CD14-positive monocyte (primary cell): ENCODE measurements around the gene API5. TPM values are rescaled to one million over a fixed set of nuclear protein-coding genes. Genes with fewer than 3 reads are reported as not detected.

Experiments used
- DNase-seq, 3 donors: peaks; one replicate each; pipeline ENCODE4 v3.0.0-alpha.2; 2011 to 2022
- H2AFZ ChIP-seq: 2 replicates; pipeline ENCODE4 v1.6.0; 2012; ENCODE audit warnings: mild to moderate bottlenecking, low read depth, low read length, inconsistent platforms; ENCODE audit not compliant: insufficient read depth, poor library complexity, severe bottlenecking
- H3K27ac ChIP-seq, 2 donors: 1 replicate in 1 of 2; 2 replicates in 1 of 2; pipeline ENCODE4 v1.5.1; 2012 to 2013; ENCODE audit warnings: low read length in 2 of 2, control low read depth in 1 of 2, inconsistent platforms in 1 of 2, low read depth in 1 of 2, mild to moderate bottlenecking in 1 of 2
- H3K27me3 ChIP-seq, 2 donors: one replicate each; pipeline versions ENCODE4 v1.6.0 to v1.6.1; 2011 to 2013; ENCODE audit warnings: low read length in 2 of 2; ENCODE audit not compliant: control insufficient read depth in 2 of 2, insufficient read depth in 2 of 2
- H3K36me3 ChIP-seq, 2 donors: replicated peaks in 1 of 2; 1 replicate in 1 of 2; 2 replicates in 1 of 2; pipeline versions ENCODE4 v1.5.1 to v1.6.1; 2012 to 2013; ENCODE audit warnings: low read length in 2 of 2, control low read depth in 1 of 2, inconsistent platforms in 1 of 2, mild to moderate bottlenecking in 1 of 2; ENCODE audit not compliant: insufficient read depth in 2 of 2, control insufficient read depth in 1 of 2
- H3K4me1 ChIP-seq, 2 donors: 1 replicate in 1 of 2; 2 replicates in 1 of 2; pipeline versions ENCODE4 v1.5.1 to v1.6.1; 2012 to 2013; ENCODE audit warnings: low read length in 2 of 2, control low read depth in 1 of 2, inconsistent platforms in 1 of 2, mild to moderate bottlenecking in 1 of 2, moderate library complexity in 1 of 2; ENCODE audit not compliant: insufficient read depth in 2 of 2, control insufficient read depth in 1 of 2
- H3K4me2 ChIP-seq: replicated peaks from 2 replicates; pipeline ENCODE3; 2012; ENCODE audit warnings: low read length, moderate library complexity, mild to moderate bottlenecking; ENCODE audit not compliant: poor library complexity, severe bottlenecking; ENCODE audit errors: extremely low read depth
- H3K4me3 ChIP-seq, 3 experiments: fragments of 200-600 bp in 1 of 3; sonication (generic) in 1 of 3; replicated peaks in 1 of 3; 1 replicate in 2 of 3; 2 replicates in 1 of 3; pipeline ENCODE4 v1.5.1; 2011 to 2013; ENCODE audit warnings: low read length in 3 of 3, mild to moderate bottlenecking in 3 of 3, control low read depth in 2 of 3, low read depth in 2 of 3, inconsistent platforms in 1 of 3, moderate library complexity in 1 of 3
- H3K79me2 ChIP-seq: 2 replicates; pipeline ENCODE4 v1.6.0; 2012; ENCODE audit warnings: mild to moderate bottlenecking, control low read depth, inconsistent platforms, low read length, moderate library complexity; ENCODE audit not compliant: insufficient read depth
- H3K9ac ChIP-seq: 2 replicates; pipeline ENCODE4 v1.6.0; 2017; ENCODE audit warnings: low read length, mild to moderate bottlenecking; ENCODE audit not compliant: insufficient read depth, poor library complexity, severe bottlenecking
- H3K9me3 ChIP-seq, 2 donors: replicated peaks in 1 of 2; 1 replicate in 1 of 2; 2 replicates in 1 of 2; pipeline versions ENCODE4 v1.5.1 to v1.6.1; 2012 to 2013; ENCODE audit warnings: low read length in 2 of 2, control low read depth in 1 of 2; ENCODE audit not compliant: control insufficient read depth in 1 of 2, insufficient read depth in 1 of 2
- H4K20me1 ChIP-seq: 2 replicates; pipeline ENCODE4 v1.6.0; 2012; ENCODE audit warnings: mild to moderate bottlenecking, low read length, control low read depth, moderate library complexity; ENCODE audit not compliant: insufficient read depth
- H3K27ac Mint-ChIP-seq, 7 donors: one replicate each; pipeline ENCODE4 v1.8.0; 2020; ENCODE audit warnings: mild to moderate bottlenecking in 7 of 7, mixed read lengths in 7 of 7, moderate library complexity in 6 of 7, inconsistent platforms in 2 of 7
- H3K27me3 Mint-ChIP-seq, 3 donors: one replicate each; pipeline ENCODE4 v1.8.0; 2021 to 2022; ENCODE audit warnings: low read depth in 3 of 3, mild to moderate bottlenecking in 3 of 3, mixed read lengths in 3 of 3, moderate library complexity in 3 of 3, inconsistent platforms in 1 of 3
- H3K36me3 Mint-ChIP-seq, 2 donors: one replicate each; pipeline ENCODE4 v1.8.0; 2020; ENCODE audit warnings: mixed read lengths in 2 of 2, inconsistent platforms in 1 of 2, mild to moderate bottlenecking in 1 of 2
- H3K4me1 Mint-ChIP-seq: one replicate; pipeline ENCODE4 v1.8.0; 2020; ENCODE audit warnings: mild to moderate bottlenecking, mixed read lengths
- H3K4me3 Mint-ChIP-seq, 2 donors: one replicate each; pipeline ENCODE4 v1.8.0; 2020; ENCODE audit warnings: mild to moderate bottlenecking in 2 of 2, mixed read lengths in 2 of 2, moderate library complexity in 1 of 2
- H3K9me3 Mint-ChIP-seq, 7 donors: one replicate each; pipeline ENCODE4 v1.8.0; 2020 to 2022; ENCODE audit warnings: mixed read lengths in 7 of 7, mild to moderate bottlenecking in 6 of 7, moderate library complexity in 6 of 7, inconsistent platforms in 2 of 7
- CTCF ChIP-seq: fragments of 200-600 bp; IDR thresholded peaks from one replicate; pipeline ENCODE4 v1.8.0; 2022; ENCODE audit warnings: antibody characterized with exemption, mild to moderate bottlenecking
- WGBS: methylation state at CpG from one replicate; pipeline ENCODE4 v1.1.5; 2013; ENCODE audit warnings: missing lambda C conversion rate; ENCODE audit not compliant: insufficient coverage; 5-methylcytosine and 5-hydroxymethylcytosine counted together
- intact Hi-C, 2 donors: fragments of 100-400 bp; cut with micrococcal nuclease; formaldehyde crosslinking; loops; one replicate each; pipeline versions ENCODE4 v1.15.0 to v1.15.1; 2023
- polyA plus RNA-seq, 3 donors: library from polyadenylated mRNA; depleted of rRNA in 1 of 3; unstranded in 2 of 3; stranded (reverse) in 1 of 3; fragments of 300-500 nt in 2 of 3; fragments of >200 nt in 1 of 3; fragmentation: Illumina TruSeq in 2 of 3; gene quantifications; 1 replicate in 2 of 3; 2 replicates in 1 of 3; pipeline ENCODE4 v1.2.3, GENCODE V29; 2012 to 2021

Gene API5
- polyA plus RNA-seq, 3 donors, result 17.1 to 84.0 (median 65.9) TPM

- no CpG with 5 or more reads among the region's 2 CpGs for WGBS
- H3K36me3 Mint-ChIP-seq, result peaks cover 37 to 44% of the 10 kb centered on the region in 2 donors
These were observed 64.3 kb downstream of the API5 start for GRCh38 chr11:43376065-43376464.

GRCh38 chr11:43376594-43376993 lies 64.8 kb downstream of the API5 start:
- Histone ChIP-seq H3K4me3 (no peak overlapping the region), H3K9me3 (no peaks in the 10 kb centered on the region), H3K36me3 (peaks cover 28 to 67% of the 10 kb centered on the region in 2 donors), H2AFZ (no peak overlapping the region), H3K4me1 (no peaks in the 10 kb centered on the region), H3K4me2 (no peak overlapping the region), H3K27me3 (no peaks in the 10 kb centered on the region), H3K27ac (no peak overlapping the region), H3K79me2 (peaks cover 54% of the 10 kb centered on the region), H3K9ac (no peak overlapping the region), H4K20me1 (peaks cover 50% of the 10 kb centered on the region)
- no CpG with 5 or more reads among the region's 2 CpGs for WGBS
- Mint-ChIP-seq H3K27me3 (peaks cover 0 to 2% (median 0%) of the 10 kb centered on the region in 3 donors), H3K9me3 (no peaks in the 10 kb centered on the region), H3K27ac (no peak overlapping the region), H3K4me1 (peaks cover 2% of the 10 kb centered on the region), H3K4me3 (no peak overlapping the region), H3K36me3 (peaks cover 37 to 40% of the 10 kb centered on the region in 2 donors)
- intact Hi-C loops, result no loop called here
- no peak for DNase-seq
- TF ChIP-seq CTCF, result no peak

More at GRCh38 chr11:43376065-43376464, 64.3 kb downstream of the API5 start:
- TF ChIP-seq CTCF, result no peak
- H3K4me3 Mint-ChIP-seq, result no peak overlapping the region
- intact Hi-C loops, result no loop called here
- H3K9ac ChIP-seq, result no peak overlapping the region
- peaks cover 59% of the 10 kb centered on the region for H3K79me2 ChIP-seq
- no peaks in the 10 kb centered on the region for H3K9me3 Mint-ChIP-seq
- H2AFZ ChIP-seq, result no peak overlapping the region
- no peaks in the 10 kb centered on the region for H3K4me1 ChIP-seq
- peaks cover 25 to 67% of the 10 kb centered on the region in 2 donors for H3K36me3 ChIP-seq
- no peak overlapping the region for H3K4me2 ChIP-seq
- no peak for DNase-seq
- peaks cover 2% of the 10 kb centered on the region for H3K4me1 Mint-ChIP-seq
- no peaks in the 10 kb centered on the region for H3K27me3 ChIP-seq
- H3K27ac Mint-ChIP-seq, result no peak overlapping the region
- no peak overlapping the region for H3K27ac ChIP-seq
- no peak overlapping the region for H3K4me3 ChIP-seq
- no peaks in the 10 kb centered on the region for H3K9me3 ChIP-seq
- H4K20me1 ChIP-seq, result peaks cover 55% of the 10 kb centered on the region
- H3K27me3 Mint-ChIP-seq, result peaks cover 0 to 2% (median 0%) of the 10 kb centered on the region in 3 donors
